Measurements from ENCODE around the gene ASIC1.

ASIC1 gene

DNA sequence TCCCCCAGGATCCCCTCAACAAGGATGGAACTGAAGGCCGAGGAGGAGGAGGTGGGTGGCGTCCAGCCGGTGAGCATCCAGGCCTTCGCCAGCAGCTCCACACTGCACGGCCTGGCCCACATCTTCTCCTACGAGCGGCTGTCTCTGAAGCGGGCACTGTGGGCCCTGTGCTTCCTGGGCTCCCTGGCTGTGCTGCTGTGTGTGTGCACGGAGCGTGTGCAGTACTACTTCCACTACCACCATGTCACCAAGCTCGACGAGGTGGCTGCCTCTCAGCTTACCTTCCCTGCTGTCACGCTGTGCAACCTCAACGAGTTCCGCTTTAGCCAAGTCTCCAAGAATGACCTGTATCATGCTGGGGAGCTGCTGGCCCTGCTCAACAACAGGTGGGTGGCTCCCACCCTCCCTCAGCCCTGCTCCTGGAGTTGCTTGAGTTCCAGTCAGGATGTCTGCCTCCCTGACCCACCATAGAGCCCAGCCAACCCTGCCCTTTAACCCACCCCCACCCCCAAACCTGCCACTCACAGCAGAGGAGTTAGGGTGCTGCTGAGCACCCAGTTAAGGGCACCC lies 1.4 kb downstream of the ASIC1 start:
- DNase-seq: peak in 7 of 10 donors; percentile 23 to 89 (median 50)
- intact Hi-C loops (cut with DNase I): loop anchor here (5.0 kb wide), 1 partner anchor 37 kb away; no protein-coding TSS in a partner anchor

DNA sequence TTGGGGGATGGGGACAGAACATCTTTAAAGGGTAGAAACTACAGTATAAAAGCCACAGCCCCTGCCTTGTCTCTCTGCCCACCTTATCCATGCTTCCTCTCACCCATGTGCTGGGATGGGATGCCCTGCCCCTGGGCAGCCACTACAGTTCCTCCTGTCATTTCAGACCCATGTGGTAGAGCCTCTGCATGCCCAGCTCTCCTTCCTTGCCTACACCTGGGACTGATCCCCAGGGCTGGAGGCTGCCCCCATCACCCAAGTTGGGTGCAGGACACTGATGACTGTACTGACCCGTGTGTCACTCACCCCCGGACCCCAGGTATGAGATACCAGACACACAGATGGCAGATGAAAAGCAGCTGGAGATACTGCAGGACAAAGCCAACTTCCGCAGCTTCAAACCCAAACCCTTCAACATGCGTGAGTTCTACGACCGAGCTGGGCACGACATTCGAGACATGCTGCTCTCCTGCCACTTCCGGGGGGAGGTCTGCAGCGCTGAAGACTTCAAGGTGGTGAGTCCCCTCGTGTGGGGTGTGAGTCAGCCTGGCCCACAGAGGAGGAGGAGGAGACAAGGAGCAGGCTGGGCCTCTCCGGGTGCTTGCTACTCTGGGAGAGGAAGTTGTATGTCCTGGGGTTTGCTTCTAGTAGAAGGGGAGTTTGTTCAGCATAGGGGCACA lies 2.2 kb downstream of the ASIC1 start:
- DNase-seq: peak in 2 of 10 donors; percentile 40 to 57
- intact Hi-C loops (cut with DNase I): loop anchor here (5.0 kb wide), 1 partner anchor 37 kb away; no protein-coding TSS in a partner anchor

DNA sequence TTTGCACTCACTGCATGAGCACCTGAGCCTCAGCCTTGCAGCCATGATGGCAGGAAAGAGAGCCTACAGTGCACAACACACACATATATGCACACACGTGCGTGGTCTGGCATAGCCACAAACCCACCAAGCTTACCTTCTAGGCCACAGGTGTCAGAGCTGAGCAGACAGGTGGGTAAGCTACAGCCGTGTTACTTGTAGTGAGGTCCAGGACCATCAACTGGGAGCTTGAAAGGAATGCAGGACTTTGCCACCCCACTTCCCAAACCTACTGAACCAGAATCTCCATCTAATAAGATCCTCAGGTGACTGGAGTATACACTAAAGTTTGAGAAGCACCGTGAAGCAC lies 2.7 kb downstream of the ASIC1 start:
- intact Hi-C loops (cut with DNase I): no loop called here
- DNase-seq: no peak

DNA sequence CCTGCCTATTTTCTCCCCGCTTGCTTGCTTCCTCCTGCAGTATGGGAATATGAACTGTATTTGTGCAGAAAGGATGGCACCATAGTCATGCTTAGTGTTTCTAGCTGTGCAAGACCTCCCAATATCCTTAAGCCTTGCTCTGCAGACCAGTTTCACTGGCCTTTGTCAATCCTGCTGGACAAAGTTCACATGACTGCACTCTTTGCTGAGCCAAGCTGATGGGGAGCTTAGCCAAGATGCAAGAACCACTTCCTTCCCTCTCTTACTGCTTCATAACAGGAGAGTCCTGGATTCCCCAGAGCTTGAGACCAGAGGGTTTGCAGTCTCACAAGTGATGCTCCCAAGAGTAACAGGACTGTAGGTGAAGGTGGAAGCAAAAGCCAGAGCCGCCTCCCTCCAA lies 3.8 kb downstream of the ASIC1 start:
- intact Hi-C loops (cut with DNase I): no loop called here
- peak in 1 of 10 donors; percentile 18 for DNase-seq

DNA sequence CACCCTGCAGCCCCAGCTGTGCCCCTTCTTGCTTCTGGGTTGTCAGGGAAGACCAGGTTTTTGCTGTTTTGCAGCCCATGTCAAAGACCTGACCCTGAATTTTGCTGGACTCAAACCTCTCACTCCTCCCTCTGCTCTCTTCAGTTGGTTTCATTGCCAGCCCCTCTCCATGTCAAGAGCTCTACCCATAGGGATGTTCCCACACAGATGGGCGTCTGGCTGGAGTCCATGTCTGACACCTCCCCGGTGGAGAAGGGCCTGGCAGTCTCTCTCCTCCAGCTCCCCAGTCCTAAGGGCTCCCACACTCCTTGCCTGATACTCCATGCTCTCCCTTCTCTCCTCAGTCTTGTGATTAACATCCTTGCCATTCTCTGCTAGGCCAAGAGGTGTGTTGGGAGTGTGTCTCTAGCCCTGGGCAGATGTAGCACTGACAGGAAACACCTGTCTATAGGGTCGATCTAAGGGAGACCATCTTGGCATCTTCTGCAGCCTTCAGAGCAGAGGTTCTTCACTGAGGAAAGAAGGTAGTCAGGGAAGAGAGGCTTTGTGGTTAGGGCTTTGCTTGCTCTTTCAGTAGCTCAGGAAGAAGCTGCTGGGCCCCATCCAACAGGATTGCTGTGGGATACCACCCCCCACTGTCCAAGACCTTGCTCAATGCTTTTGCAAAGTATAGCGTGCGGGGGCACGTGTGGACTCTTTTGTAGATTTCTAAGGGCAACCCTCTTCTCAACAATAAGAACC lies 4.7 kb downstream of the ASIC1 start:
- intact Hi-C loops (cut with DNase I): no loop called here
- DNase-seq: peak in 2 of 10 donors; percentile 31 to 41

DNA sequence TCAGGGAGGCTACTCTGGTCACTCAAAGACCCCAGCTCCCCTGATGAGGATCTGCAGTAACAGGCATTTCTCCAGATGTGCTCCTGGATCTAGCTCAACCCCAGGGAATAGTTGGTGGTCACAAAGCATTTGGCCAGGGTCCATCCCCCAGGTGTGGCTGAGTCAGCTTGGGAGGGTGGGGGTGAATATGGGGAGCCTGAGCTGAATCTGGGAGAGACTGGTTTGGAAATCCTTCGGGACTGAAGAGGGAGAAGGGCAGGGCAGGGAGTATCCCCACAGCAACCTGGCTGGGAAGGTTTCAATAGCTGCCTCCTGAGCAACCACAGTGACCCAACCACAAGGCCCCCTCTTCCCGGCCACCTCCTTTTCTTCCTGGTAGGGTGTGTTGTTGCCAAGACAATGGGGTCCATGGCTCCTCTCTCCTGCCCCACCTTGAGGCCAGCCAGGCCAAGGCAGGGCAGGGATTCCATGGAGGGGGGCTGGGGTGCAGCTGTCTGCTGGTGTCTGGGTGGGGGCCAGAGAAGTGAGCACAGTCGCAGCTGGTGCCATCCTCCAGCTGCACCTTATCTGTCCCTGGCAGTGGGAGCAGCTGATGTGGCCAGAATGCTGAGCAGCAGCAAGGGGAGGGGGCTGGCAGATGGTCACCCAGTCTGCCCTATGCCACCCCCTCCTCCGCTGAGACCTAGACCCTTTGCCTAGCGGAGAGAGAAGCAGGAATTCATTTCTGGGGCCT lies 5.5 kb downstream of the ASIC1 start:
- DNase-seq: peak in 7 of 10 donors; percentile 25 to 93 (median 59)
- intact Hi-C loops (cut with DNase I): no loop called here

DNA sequence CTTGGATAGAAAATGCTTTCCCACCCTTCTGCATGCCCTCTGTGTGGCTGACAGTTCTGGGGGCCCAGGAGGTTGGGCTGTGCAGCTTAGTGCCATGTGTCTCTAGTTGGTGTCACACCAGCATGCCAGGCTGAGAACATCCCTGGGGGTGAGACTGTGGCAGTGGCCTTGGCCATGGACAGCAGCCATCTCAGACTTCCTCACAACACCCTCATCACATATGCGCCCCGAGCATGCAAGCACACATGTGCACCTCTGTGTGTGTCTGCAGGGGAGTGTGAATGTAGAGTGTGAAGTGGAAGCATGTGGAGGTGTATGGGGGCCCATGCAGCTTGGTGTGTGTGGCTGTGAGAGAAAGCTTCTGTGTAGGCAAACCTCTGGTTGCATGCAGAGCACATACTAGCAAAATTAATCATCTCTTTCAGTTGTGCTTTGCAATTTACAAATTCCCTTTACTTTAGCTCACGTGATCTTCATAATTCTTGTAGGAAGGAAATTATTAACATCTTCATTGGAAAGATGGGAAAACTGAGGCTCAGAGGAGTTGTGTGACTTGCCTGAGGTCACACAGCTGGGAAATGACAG lies 8.4 kb downstream of the ASIC1 start:
- peak in 2 of 10 donors; percentile 71 to 72 for DNase-seq
- intact Hi-C loops (cut with DNase I): no loop called here

DNA sequence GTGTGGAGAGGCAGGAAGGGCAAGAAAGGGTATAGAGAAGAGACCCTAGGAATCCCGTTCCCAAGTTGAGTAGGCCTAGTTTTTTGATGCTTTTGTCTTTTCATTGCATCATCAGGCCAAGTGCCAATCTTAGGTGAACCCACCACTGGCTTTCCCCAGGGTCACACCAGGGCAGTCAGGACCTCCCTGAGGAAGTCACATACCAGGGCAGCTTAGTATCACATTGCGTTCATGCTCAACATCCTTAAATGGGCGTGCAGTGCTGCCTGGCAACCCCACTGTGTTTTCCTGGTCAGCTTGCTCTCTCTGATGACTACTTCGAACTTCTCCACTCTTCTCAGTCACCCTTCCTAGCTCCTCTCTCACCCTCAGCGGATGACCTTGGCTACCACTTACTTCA lies 9.0 kb downstream of the ASIC1 start:
- DNase-seq: peak in 2 of 10 donors; percentile 5 to 14
- intact Hi-C loops (cut with DNase I): no loop called here

DNA sequence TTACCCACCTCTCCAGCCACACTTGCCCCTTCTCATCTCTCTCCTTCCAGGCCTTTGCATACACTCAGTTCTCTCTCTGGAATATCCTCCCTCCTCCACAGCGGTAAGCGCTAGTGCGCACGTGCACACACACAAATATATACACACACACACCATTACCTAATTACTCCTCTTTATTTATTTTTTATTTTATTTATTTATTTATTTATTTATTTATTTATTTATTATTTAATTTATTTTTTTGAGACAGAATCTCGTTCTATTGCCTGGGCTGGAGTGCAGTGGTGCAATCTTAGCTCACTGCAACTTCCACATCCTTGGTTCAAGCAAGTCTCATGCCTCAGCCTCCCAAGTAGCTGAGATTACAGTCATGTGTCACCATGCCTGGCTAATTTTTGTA lies 11.7 kb downstream of the ASIC1 start:
- intact Hi-C loops (cut with DNase I): no loop called here
- peak in 2 of 10 donors; percentile 7 to 16 for DNase-seq

DNA sequence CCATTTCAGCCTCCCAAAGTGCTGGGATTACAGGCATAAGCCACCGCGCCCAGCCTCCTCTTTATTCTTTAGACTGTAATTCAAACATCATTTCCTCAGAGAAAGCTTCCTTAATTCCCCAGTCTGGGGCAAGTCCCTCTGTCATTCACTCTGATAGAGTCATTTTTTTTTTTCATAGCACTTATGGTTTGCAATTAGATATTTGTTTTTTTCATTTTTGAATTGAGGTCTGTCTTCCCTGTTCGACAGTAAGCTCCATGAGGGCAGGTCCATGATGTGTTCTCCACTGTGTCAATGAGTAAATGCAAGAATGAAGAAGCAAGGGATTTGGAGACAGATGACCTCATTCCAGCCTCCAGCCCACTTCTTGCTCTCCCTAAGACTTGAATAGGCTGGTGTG lies 12.1 kb downstream of the ASIC1 start:
- intact Hi-C loops (cut with DNase I): no loop called here
- DNase-seq: peak in 2 of 10 donors; percentile 5 to 7

DNA sequence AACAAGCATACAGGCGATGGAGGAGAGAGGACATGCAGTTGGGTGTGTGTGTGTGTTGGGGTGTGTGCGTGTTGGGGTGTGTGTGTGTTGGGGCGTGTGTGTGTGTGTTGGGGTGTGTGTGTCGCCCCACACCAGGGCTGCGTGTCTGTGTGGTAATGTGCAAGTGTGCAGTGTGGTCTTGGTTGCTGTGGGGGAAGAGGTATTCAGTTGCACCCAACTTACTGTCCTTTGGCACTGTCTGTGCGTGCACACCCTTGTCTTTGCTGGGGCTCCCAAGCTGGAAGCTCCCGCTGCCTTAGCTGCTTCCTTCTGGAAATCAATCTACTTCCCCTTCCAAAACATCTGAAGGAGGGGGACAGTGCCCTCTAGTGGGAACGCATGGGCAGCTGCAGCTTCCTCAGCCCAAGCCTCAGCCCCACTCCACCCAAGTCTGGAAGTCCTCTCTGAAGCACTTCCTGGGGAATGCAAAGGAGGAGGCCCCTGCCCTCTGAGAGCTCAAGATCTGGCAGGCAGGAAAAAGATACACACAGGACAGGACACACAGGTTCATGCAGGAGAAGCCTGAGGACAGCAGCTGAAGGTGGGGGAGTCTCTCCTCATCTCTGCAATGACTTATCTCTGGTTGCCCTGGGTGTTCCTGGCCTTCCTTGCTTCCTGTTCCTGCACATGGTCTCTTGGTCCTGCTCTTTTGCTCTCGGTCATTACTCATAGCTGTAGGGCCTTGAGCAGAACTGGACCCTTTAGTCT lies 13.1 kb downstream of the ASIC1 start:
- DNase-seq: peak; percentile 67 to 96 (median 84)
- intact Hi-C loops (cut with DNase I): loop anchor here (1.0 to 5.0 kb wide), 3 partner anchors 31 to 203 kb away; no protein-coding TSS in a partner anchor

DNA sequence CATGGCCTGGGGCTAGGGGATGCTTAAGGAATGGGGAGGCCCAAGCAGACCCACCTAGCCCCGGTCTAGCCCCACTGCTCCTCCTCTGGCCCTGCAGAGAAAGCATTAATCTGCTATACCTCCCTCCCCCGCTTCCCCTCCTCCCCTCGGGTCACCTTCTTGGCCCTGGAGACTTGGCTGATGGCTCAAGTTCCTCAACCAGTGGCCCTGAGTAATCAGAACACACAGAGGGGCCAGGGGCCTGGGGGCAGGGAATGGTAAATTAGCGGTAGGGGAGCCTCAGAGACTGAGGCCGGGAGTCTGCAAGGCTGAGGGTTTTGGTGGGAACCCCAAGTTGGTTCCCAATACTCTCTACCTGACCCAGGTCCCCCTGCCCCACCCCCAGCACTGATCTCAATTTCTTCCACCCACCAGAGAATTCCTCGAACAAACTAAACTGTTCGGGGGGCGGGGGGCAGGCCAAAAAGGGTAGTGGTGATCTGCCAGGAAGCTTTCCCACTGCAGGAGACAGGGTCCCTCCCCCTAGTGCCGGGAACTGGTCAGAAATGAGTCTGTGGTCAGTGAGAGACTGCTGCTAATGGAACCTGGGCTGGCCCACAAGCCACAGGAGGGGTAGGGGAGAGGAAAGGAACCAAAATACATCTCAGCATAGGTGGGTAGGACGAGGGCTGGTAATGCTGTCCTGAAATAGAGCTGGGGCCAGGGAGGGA lies 15.0 kb downstream of the ASIC1 start:
- DNase-seq: peak in 2 of 10 donors; percentile 45 to 69
- intact Hi-C loops (cut with DNase I): loop anchor here (5.0 kb wide), 1 partner anchor 205 kb away; no protein-coding TSS in a partner anchor

DNA sequence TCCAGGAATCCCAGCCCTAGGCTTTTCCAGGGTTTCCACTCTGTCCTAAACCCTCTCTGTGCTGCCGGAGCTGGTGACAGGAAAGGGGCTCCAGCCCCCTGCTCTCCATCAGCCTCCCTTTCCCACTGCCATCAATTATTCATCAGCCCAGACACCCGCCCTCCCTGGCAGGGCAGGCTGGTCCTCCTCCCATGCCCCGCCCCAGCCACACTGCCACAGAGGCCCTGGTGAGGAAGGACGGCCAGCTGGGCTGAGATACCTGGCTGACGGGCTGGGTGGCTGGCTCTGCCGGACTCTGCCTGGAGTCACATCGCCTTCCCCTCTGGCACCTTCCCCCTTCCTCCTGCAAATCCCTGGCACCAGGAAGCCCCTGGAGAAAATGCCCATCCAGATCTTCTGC lies 15.8 kb downstream of the ASIC1 start:
- intact Hi-C loops (cut with DNase I): loop anchor here (5.0 kb wide), 1 partner anchor 206 kb away; no protein-coding TSS in a partner anchor
- DNase-seq: peak in 2 of 10 donors; percentile 76 to 81

DNA sequence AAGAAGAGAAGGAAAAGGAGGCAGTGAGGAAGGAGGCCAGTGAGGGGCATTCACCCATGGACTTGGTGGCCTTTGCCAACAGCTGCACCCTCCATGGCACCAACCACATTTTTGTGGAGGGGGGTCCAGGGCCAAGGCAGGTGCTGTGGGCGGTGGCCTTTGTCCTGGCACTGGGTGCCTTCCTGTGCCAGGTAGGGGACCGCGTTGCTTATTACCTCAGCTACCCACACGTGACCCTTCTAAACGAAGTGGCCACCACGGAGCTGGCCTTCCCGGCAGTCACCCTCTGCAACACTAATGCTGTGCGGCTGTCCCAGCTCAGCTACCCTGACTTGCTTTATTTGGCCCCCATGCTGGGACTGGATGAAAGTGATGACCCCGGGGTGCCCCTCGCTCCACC lies 16.3 kb downstream of the ASIC1 start:
- intact Hi-C loops (cut with DNase I): loop anchor here (5.0 kb wide), 1 partner anchor 206 kb away; no protein-coding TSS in a partner anchor
- DNase-seq: peak in 2 of 10 donors; percentile 48 to 73

DNA sequence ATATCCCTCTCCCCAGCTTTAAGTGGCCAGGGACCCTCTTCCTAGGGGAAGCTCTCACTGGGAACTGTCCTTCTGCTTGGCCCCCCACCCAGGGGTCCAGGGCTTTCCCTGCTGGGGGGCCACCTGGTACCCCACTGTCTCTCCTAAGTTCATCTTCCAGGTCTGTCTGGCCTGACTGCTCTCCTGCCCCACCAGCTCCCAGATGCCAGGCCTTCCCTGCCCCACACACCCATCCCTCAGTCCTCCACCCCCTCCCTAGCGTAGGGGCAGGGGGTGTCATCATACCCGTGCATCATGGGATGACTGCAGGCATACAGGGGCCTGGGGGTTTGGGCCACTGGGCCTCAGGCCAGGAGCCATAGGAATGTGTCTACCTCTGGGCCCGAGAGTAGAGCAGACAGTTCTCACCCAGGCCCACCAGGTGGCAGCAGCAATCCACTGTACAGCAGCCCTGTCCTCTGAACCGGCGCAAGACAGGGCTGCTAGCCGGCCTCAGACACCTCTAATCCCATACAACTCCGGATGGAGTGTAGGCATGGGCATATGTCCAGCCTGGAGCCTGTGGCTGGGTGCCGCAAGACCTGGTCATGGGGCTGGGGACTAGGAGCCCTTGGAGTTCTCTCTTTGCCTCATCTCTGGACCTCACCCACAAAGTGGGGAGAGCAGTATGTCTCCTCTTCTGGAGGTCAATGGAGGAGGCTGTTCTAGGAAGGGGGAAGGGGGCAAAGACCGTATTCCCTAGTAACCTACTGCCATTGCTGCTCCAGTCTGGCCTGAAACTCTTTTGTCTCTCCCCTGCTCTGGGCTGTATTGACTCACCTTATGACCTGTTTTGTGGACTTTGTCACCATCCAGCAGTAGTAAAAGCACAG lies 17.8 kb downstream of the ASIC1 start:
- intact Hi-C loops (cut with DNase I): loop anchor here (1.0 to 5.0 kb wide), 2 partner anchors 100 to 208 kb away; no protein-coding TSS in a partner anchor
- DNase-seq: peak; percentile 62 to 98 (median 84)

DNA sequence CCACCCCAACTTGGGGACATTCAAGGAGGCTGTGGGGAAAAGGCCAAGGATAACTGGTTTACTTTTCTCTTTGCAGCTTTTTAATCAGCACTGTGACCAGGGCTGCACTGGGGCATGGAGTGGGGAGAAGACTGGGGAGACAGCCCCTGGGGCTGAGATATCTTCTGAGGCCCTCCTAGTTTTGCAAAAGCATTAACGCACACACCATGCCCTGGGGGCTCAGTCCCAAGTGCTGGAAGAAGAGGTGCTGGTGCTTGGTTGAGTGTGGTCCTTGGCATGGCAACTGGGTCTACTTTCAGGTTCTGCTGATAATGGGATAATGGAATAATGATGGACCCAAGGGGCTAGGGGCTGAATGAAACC lies 18.4 kb downstream of the ASIC1 start:
- DNase-seq: peak in 2 of 10 donors; percentile 55 to 70
- intact Hi-C loops (cut with DNase I): loop anchor here (1.0 kb wide), 1 partner anchor 100 kb away; no protein-coding TSS in a partner anchor

DNA sequence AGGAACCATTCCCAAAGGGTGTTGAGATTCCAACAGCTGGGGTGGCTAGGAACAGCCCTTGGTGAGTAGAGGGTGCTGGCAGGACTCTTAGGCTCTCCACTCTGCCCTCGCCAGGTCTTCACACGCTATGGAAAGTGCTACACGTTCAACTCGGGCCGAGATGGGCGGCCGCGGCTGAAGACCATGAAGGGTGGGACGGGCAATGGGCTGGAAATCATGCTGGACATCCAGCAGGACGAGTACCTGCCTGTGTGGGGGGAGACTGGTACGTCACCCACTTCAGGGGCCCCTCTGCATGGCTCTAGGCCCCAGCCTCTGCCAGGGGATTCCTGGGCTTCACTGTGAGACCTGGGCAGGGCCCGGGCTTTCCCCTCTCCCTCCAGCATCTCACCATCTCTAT lies 19.7 kb downstream of the ASIC1 start:
- peak in 2 of 10 donors; percentile 19 to 56 for DNase-seq
- intact Hi-C loops (cut with DNase I): no loop called here

DNA sequence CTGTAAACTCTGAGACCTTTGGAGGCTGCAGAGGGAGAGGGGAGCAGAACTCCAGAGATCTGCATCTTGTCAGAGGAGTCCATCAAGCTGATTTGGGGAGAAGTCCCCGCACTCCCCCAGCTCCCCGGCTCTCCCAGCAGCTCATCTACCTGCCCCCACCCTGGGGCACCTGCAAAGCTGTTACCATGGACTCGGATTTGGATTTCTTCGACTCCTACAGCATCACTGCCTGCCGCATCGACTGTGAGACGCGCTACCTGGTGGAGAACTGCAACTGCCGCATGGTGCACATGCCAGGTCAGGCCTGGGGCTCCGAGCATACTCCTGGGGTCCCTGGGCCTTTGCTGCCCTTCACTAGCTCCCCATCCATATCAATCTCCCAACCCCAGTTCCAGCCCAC lies 20.9 kb downstream of the ASIC1 start:
- peak in 2 of 10 donors; percentile 40 to 43 for DNase-seq
- intact Hi-C loops (cut with DNase I): no loop called here
